Esophagus muscularis mucosa (tissue), 4 donors: Measurements from ENCODE around the gene STAMBP. TPM values are rescaled to one million over a fixed set of nuclear protein-coding genes. Genes with fewer than 3 reads are reported as not detected.

Experiments used
- DNase-seq: peaks from one replicate; pipeline ENCODE4 v3.0.0-alpha.2; 2017; ENCODE audit errors: extremely low spot score
- H3K27ac ChIP-seq, 4 donors: fragments of 200-600 bp; sonication (generic); replicated peaks in 1 of 4; 1 replicate in 3 of 4; 2 replicates in 1 of 4; pipeline ENCODE4 v1.5.1; 2016 to 2019; ENCODE audit warnings: mild to moderate bottlenecking in 1 of 4
- H3K27me3 ChIP-seq, 4 donors: fragments of 200-600 bp; sonication (generic); one replicate each; pipeline versions ENCODE4 v1.5.1 to v1.6.0; 2016 to 2019
- H3K36me3 ChIP-seq, 4 donors: fragments of 200-600 bp; sonication (generic); one replicate each; pipeline ENCODE4 v1.5.1; 2016 to 2019
- H3K4me1 ChIP-seq, 4 donors: fragments of 200-600 bp; sonication (generic); one replicate each; pipeline ENCODE4 v1.5.1; 2016 to 2019
- H3K4me3 ChIP-seq, 4 donors: fragments of 200-600 bp; sonication (generic); 1 replicate in 2 of 4; 2 replicates in 2 of 4; pipeline ENCODE4 v1.5.1; 2016 to 2019; ENCODE audit warnings: mild to moderate bottlenecking in 4 of 4, moderate library complexity in 1 of 4
- H3K9me3 ChIP-seq, 4 donors: fragments of 200-600 bp; sonication (generic); 1 replicate in 3 of 4; 2 replicates in 1 of 4; pipeline ENCODE4 v1.5.1; 2016 to 2019
- CTCF ChIP-seq, 3 experiments: fragments of 200-600 bp in 2 of 3; fragments of 450-650 bp in 1 of 3; sonication (generic) in 2 of 3; IDR thresholded peaks; one replicate each; pipeline ENCODE4 v1.5.1; 2017 to 2019; ENCODE audit warnings: antibody characterized with exemption in 3 of 3, mild to moderate bottlenecking in 2 of 3, moderate library complexity in 1 of 3
- EP300 ChIP-seq: sonication (generic); formaldehyde crosslinking; IDR thresholded peaks from one replicate; pipeline ENCODE4 v1.6.1; 2017; ENCODE audit warnings: antibody characterized with exemption
- POLR2A ChIP-seq: fragments of 450-650 bp; IDR thresholded peaks from one replicate; pipeline ENCODE4 v1.6.1; 2017; ENCODE audit warnings: antibody characterized with exemption, moderate library complexity, mild to moderate bottlenecking, low read depth
- POLR2AphosphoS5 ChIP-seq, 2 donors: sonication (generic); formaldehyde crosslinking; IDR thresholded peaks; one replicate each; pipeline ENCODE4 v1.6.1; 2017; ENCODE audit warnings: antibody characterized with exemption in 2 of 2
- WGBS: methylation state at CpG from one replicate; pipeline ENCODE4 v1.1.5; 2018; 5-methylcytosine and 5-hydroxymethylcytosine counted together
- intact Hi-C: fragments of 100-400 bp; cut with DNase I; formaldehyde crosslinking; loops from one replicate; pipeline ENCODE4 v1.15.1; 2023
- total RNA-seq, 4 donors: library from RNA; depleted of rRNA; stranded (reverse); fragments of >200 nt; gene quantifications; one replicate each; pipeline versions ENCODE4 v1.1.0 to v1.2.1, GENCODE V29; 2016

STAMBP gene
- total RNA-seq, 4 donors from 2014 or later: 32.3 to 73.8 (median 34.1) TPM

- intact Hi-C loops: loop anchor here (10.0 kb wide), 2 partner anchors 97 to 223 kb away; partner anchors contain the start of genes BOLA3 and STAMBP
- DNase-seq: no peak
- peaks cover 0 to 32% (median 21%) of the 10 kb centered on the region in 4 donors for H3K36me3 ChIP-seq
- H3K27me3 ChIP-seq: no peaks in the 10 kb centered on the region
- H3K9me3 ChIP-seq: no peaks in the 10 kb centered on the region
- TF ChIP-seq CTCF (IDR thresholded peaks at IDR 0.05): no peak
- no peak for TF ChIP-seq POLR2A
- no peak for TF ChIP-seq POLR2AphosphoS5 (IDR thresholded peaks at IDR 0.05)
- TF ChIP-seq EP300: no peak
- 52% methylated on average over 9 of the region's 9 CpGs for WGBS
- peak overlapping the region; percentile 67 to 82 (median 70) for H3K27ac ChIP-seq
- no peak overlapping the region for H3K4me3 ChIP-seq
- H3K4me1 ChIP-seq: peaks cover 6 to 14% (median 9%) of the 10 kb centered on the region in 4 donors
These were observed 92.8 kb downstream of the STAMBP start for GRCh38 chr2:73921581-73921980.

GRCh38 chr2:73922681-73923080 lies 93.9 kb downstream of the STAMBP start:
- Histone ChIP-seq H3K27ac (no peak overlapping the region), H3K36me3 (peaks cover 0 to 21% (median 13%) of the 10 kb centered on the region in 4 donors), H3K4me1 (peaks cover 10 to 22% (median 13%) of the 10 kb centered on the region in 4 donors), H3K9me3 (no peaks in the 10 kb centered on the region), H3K27me3 (no peaks in the 10 kb centered on the region), H3K4me3 (no peak overlapping the region)
- TF ChIP-seq EP300 (no peak), POLR2A (no peak), CTCF (IDR thresholded peaks at IDR 0.05) (no peak)
- DNase-seq: no peak
- 53% methylated on average over 5 of the region's 5 CpGs for WGBS
- intact Hi-C loops: loop anchor here (10.0 kb wide), 2 partner anchors 98 to 222 kb away; partner anchors contain the start of genes BOLA3 and STAMBP

Other genes starting within 250 kb of the STAMBP start
- gene NAT8, start 186.5 kb upstream of the STAMBP start, total RNA-seq: not detected
- 10 to 100 TPM; 13.6 to 30.3 (median 23.4) TPM for gene TPRKB, start 91.6 kb upstream of the STAMBP start, total RNA-seq
- 10 to 100 TPM; 15.2 to 22.4 (median 18.7) TPM for gene DUSP11, start 48.9 kb upstream of the STAMBP start, total RNA-seq
- gene C2orf78, start 44.8 kb upstream of the STAMBP start, total RNA-seq: not detected
- 1,000 to 10,000 TPM; 4,013 to 8,538 (median 5,633) TPM for gene ACTG2, start 64.0 kb downstream of the STAMBP start, total RNA-seq
- gene DGUOK, start 97.9 kb downstream of the STAMBP start, total RNA-seq: 10 to 100 TPM; 31.6 to 50.7 (median 36.6) TPM
- 1 to 10 TPM; 5.4 to 6.7 (median 6.1) TPM for gene TET3, start 155.9 kb downstream of the STAMBP start, total RNA-seq